Measurements from ENCODE around the gene CARM1. TPM values are rescaled to one million over a fixed set of nuclear protein-coding genes. Genes with fewer than 3 reads are reported as not detected.

The CARM1 gene
- total RNA-seq, 1 donor from 2014 or later = 56.7 TPM

DNA sequence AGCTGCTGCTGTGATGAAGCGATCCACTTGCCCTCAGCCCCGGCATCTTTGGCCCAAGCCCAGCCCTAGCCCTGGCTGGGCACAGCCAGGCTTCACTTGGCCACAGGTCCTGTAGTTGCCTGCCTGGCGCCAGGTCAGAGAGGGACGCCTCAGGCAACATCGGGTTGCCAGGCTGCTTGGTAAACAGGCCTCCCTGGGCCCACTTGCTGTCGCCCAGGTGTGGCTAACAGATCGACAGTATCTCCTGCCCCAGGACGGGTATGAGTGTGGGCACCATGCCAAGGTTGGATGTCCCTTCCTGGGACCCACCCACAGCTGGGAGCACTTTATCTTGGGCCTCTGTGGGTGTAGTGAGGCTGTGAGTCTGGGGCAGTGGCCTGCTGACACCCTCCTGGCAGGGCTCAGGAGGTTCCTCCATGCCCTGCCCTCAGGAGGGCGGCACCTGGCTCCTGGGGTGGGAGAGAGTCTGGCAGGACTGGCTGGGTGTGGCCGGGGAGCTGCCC is 27.8 kb downstream of the CARM1 start:
- DNase-seq (ENCODE audit: extremely low read depth, low read depth, low spot score) = no peak

DNA sequence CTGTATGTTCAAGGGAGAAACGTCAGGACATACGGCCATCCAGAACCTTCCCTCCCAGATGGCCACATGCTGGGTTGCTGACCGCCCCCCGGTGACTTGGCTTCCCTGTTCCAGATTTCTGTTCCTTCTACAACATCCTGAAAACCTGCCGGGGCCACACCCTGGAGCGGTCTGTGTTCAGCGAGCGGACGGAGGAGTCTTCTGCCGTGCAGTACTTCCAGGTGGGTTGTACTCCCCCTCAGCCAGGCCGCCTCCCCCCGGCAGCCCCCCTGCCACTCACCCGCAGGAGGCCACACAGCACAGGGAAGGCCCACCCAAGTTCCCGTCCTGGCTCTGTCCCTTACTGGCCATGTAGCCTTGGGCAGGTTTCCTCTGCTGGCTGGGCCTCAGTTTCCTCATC is 36.6 kb downstream of the CARM1 start:
- DNase-seq (ENCODE audit: extremely low read depth, low read depth, low spot score) = no peak

DNA sequence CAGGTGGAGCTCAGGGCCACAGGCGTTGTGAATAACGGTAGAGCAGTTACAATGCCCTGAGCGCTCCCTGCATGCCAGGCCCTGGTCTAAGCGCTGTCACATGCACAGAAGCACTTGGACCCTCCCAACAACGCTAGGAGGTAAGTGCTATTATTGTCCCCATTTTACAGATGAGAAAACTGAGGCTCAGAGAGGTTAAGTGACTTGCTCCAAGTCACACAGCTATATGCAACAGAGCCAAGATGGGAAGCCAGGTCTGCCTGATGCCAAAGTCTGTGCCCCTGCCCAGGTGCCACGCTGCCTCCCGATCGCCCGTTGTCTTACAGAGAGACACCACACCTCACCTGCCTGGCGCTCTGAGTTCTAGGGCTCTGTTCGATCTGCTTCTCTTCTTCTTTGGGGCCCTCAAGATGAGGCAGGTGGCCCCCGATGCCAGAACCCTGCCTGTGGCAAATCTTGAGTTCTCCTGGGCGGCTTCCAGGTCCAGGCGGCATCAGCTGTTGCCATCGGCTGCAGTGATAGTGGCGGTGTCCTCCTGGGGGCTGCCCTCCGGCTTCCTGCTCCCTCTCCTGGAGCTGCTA is 37.1 kb downstream of the CARM1 start:
- no peak for DNase-seq (ENCODE audit: extremely low read depth, low read depth, low spot score)

DNA sequence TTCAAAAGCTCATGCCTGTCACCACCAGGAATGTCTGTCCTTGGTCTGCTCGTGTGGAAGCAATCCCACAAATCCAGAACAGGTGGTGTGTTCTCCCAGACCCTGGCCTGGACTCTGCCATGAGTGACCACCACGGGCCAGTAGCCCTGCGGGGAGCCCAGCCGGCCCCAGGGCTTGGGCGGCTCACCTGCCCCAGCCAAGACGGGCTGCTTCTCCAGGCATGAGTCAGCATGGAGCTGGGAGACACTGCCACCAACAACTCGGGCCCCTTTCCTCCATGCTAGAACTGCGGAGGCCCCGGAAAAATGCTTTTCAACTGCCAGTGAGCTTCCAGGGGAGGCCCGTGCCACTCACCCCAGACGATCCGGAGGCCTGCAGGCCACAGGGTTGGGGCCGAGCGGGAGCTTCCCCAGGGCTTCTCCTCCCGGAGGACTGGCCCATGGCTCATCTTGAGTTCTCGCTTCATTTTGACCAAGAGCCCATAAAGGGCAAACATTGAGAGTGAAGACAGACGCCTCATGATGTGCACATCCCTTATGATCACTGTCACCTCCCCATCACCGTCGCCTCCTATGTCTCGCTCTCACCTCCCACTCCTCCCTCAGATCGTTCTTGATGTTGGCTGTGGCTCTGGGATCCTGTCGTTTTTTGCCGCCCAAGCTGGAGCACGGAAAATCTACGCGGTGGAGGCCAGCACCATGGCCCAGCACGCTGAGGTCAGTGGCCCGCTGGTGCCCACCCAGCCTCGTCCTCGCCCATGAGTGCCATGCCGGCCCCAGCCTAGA is 40.4 kb downstream of the CARM1 start:
- no peak for DNase-seq (ENCODE audit: extremely low read depth, low read depth, low spot score)

DNA sequence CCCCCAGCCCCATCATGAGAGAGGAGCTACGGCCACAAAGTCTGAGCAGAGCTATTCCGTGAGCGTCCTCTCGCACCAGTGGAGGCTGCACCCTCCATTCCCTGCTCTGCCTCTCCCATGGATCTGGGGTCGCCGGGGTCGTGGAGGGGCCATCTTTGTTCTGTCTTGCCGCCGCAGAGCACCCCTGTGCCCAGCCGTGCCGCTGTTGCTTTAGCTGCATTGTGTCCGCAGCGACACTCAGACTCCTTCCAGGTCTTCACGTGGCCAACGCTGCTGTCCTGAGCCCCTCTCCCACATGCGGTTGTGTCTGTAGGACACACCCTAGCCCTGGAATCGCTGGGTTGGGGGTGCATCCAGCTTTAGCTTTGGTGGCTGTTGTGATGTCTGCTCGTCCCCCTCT is 41.3 kb downstream of the CARM1 start:
- DNase-seq (ENCODE audit: extremely low read depth, low read depth, low spot score) = no peak

DNA sequence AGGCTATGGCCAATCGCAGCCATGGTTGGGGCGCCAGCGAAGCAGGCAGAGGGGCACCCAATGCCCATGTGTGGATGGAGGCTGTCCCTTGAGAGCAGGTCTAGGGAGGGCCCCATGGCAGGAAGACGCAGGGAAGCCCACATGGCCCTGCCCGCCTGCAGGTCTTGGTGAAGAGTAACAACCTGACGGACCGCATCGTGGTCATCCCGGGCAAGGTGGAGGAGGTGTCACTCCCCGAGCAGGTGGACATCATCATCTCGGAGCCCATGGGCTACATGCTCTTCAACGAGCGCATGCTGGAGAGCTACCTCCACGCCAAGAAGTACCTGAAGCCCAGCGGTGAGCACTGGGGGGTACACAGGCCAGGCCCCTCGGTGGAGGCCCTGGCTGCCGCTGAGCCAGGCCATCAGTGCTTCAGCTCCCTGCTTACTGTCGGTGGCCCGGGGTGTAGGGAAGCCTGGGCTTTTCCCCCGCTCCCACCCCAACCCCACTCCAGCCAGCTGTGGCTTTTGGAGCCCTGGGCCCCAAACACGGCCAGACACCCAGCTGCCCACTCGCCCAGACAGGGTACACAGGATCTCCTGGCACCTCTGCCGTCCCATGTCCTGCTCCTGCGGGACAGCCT is 42.5 kb downstream of the CARM1 start:
- no peak for DNase-seq (ENCODE audit: extremely low read depth, low read depth, low spot score)

DNA sequence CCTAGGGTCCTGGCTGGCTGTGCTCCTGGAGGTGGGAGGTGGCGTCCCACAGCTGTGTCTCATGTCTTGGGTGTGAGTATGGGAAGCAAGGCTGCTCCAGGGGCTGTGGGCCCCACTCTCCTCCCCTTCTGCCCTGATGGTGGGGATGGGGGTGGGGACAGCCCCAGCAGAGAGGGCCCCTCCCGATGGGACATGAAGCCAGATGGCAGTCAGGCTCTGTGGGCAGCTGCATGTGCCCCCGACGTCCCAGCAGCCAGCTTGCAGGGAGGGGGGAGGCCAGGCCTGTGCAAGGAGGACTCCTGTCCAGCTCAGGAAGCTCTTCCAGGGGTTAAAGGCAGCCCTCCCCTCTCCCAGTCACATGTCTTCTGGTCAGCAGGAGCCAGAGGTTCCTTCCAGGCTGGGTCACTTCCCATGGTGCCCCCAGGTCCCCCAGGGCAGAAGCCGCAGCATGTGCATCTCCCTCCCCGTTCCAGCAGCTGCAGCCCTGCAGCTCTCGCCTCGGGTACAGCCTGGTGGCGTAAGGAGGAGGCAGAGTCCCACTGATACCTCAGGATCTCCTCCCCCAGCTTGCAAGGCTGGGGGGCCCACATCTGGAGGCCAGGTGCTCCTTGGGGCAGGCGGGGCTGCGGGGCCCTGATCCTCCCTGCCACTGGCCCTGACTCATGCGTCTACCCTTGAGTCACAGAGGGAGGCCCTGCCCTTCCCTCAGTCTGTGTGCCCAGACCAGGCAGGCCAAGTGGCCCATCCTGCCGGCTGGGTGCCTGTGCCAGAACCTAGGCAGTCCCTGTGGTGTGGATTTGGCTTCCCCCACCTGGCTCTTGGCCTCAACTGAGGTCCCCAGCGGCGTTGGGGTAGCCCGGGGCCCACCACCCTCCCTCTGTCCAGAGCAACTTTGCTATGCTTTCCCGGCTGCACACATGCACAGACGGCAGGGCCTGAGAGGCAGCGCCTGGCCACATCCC is 44.1 kb downstream of the CARM1 start:
- DNase-seq (ENCODE audit: extremely low read depth, low read depth, low spot score) = no peak

DNA sequence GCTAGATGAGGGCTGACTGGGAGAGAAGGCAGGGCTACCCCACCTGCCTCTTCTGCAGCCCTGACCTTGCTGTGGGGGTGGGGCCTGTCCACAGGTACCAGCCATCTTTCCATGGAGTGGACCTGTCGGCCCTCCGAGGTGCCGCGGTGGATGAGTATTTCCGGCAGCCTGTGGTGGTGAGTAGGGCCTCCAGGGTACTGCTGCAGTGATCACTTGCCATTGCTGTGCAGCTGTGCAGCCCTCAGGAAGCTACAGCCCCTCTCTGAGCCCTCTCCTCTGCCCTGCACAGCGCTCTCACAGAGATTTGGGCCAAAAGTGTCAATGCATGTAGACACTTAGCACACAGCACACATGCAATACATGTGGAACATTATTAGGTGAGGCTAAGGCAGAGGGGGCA is 45.2 kb downstream of the CARM1 start:
- DNase-seq (ENCODE audit: extremely low read depth, low read depth, low spot score) = no peak

DNA sequence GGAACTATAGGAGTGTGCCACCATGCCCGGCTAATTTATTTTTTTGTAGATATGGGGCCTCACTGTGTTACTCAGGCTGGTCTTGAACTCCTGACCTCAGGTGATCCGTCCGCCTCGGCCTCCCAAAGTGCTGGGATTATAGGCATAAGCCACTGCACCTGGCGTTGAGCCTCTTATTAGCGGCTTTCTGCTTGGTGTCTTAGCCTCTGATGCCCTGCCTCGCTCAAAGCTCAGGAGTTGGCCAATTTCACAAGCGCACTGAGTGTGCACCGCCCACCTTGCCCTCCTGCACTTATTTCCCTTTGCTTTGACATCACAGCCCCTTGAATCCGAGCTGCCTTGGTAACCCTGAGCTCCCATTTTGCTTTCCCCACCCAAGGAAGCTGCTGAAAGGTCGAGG is 47.0 kb downstream of the CARM1 start:
- no peak for DNase-seq (ENCODE audit: extremely low read depth, low read depth, low spot score)

DNA sequence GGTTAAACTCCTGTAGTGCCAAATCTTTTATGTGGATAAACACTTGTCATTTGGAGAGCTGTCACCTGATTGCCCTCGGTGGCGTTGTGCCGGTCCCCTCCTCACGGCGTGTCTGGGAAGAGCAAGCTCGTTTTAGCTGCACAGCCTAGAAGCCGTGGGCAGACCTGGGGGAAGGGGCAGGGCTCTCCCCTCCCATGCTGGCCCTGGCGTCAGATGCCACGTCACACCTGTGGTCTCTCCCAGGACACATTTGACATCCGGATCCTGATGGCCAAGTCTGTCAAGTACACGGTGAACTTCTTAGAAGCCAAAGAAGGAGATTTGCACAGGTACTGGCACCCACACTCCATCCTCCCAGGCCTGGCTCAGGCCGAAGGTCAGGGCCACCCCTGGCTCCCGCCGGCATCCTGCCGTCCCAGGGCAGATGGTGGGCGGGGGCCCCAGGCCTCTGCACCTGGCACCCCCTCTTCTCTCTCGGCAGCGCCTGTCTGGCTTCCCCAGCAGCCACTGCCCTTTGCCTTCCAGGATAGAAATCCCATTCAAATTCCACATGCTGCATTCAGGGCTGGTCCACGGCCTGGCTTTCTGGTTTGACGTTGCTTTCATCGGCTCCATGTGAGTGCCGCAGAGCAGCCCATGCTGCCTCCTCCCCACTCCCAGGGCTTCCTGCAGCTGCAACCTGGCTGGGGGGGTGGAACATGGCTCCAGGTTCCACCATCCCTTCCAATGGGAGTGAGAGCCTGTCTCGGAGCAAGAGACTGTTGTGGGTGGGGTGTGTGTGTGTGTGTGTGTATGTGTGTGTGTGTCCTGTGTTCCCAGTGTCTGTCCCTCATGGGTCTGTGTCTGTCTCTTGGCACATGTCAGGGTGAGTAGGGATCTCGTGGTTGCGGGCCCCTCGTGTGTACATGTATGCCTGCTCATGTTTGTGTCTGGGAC is 48.3 kb downstream of the CARM1 start:
- DNase-seq (ENCODE audit: extremely low read depth, low read depth, low spot score) = no peak

DNA sequence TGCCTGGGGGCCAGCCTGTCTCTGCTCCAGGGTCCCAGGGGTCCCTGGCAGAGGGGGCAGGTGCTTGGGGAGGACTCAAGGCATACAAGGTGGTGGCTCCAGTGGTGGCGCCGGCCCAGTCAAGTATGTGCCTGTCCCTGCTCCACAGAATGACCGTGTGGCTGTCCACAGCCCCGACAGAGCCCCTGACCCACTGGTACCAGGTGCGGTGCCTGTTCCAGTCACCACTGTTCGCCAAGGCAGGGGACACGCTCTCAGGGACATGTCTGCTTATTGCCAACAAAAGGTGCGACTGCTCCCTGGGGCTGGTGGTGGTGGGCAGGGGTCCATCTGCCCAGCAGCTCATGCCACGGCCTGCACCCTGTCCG is 48.9 kb downstream of the CARM1 start:
- DNase-seq (ENCODE audit: extremely low read depth, low read depth, low spot score) = no peak

DNA sequence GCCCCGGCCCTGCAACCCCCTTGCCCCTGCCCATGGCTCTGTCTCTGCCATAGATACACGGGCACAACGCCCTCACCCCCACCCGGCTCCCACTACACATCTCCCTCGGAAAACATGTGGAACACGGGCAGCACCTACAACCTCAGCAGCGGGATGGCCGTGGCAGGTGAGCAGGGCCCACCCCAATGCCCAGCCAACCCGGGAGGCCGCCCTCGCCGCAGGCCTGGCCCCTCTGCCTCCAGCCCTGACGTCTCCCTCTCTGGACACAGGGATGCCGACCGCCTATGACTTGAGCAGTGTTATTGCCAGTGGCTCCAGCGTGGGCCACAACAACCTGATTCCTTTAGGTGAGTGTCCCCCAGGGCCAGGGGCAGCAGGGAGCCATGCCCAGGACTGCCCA is 49.4 kb downstream of the CARM1 start:
- DNase-seq (ENCODE audit: extremely low read depth, low read depth, low spot score) = no peak

DNA sequence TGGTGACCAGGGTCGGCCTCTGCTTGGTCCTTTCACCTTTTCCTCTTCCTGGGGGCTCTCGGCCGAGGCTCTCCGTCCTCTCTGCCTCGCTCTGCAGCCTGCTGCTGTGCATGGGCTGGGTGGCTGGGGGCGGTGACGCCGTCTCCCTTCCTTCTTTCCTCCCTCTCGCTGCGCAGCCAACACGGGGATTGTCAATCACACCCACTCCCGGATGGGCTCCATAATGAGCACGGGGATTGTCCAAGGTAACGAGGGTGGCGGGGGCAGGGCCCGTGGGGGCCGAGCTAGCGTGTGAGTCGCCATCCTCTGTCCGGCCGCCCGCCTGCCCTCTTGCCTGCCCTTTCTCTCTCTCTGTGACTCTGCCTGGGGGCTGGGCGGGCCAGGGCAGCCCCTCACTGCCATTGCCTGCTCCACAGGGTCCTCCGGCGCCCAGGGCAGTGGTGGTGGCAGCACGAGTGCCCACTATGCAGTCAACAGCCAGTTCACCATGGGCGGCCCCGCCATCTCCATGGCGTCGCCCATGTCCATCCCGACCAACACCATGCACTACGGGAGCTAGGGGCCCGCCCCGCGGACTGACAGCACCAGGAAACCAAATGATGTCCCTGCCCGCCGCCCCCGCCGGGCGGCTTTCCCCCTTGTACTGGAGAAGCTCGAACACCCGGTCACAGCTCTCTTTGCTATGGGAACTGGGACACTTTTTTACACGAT is 50.0 kb downstream of the CARM1 start:
- no peak for DNase-seq (ENCODE audit: extremely low read depth, low read depth, low spot score)

DNA sequence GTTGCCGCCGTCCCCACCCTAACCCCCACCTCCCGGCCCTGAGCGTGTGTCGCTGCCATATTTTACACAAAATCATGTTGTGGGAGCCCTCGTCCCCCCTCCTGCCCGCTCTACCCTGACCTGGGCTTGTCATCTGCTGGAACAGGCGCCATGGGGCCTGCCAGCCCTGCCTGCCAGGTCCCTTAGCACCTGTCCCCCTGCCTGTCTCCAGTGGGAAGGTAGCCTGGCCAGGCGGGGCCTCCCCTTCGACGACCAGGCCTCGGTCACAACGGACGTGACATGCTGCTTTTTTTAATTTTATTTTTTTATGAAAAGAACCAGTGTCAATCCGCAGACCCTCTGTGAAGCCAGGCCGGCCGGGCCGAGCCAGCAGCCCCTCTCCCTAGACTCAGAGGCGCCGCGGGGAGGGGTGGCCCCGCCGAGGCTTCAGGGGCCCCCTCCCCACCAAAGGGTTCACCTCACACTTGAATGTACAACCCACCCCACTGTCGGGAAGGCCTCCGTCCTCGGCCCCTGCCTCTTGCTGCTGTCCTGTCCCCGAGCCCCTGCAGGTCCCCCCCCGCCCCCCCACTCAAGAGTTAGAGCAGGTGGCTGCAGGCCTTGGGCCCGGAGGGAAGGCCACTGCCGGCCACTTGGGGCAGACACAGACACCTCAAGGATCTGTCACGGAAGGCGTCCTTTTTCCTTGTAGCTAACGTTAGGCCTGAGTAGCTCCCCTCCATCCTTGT is 50.7 kb downstream of the CARM1 start:
- no peak for DNase-seq (ENCODE audit: extremely low read depth, low read depth, low spot score)

DNA sequence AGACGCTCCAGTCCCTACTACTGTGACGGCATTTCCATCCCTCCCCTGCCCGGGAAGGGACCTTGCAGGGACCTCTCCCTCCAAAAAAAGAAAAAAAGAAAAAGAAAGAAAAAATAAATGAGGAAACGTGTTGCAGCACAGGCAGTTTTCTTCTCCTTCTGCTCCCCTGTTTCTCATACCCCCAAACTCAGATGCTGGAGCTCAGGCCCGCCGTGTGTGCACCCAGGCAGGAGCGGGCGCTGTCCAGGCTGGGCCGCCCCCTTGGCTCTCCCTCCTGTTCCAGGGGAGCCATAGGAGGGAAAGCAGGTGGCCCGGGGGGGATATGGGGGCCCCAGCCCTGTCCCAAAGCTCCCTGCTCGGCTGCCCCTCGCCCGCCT is 51.3 kb downstream of the CARM1 start:
- no peak for DNase-seq (ENCODE audit: extremely low read depth, low read depth, low spot score)

DNA sequence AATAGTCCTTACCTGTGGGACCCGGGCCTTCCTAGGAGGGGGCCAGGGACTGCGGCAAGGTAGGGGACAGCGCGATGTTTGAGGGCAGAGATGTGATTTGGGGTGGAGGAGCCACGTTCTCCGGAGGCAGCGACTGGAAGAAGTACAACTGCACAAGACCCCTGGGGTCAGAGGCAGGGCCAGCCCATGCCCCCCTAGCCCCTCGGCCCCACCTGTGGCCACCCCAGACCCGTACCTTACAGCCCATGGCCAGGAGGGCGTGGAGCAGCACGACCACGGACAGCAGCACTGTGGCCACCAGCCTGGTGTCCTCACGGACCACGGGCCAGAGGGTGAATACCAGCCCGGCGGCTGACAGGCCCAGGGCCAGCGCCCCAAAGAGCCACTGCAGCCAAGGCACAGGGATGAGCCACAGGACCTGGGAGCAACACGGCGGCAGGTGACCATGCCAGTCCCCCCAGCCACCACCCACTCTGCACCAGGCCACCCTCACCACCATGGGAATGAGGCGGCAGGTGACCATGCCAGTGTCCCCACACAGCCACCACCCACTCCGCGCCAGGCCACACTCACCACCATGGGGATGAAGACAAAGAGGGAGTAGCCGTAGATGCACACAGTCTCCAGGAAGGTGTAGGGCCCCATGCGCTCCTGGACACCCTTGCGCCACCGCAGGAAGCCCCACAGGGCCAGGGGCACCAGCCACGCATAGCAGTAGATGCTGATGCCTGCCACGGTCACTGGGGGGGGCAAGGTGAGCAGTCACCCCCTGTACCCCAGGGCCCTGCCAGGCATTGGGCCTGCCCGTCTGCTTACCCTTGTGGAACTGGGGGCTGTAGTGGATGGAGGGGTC is 52.1 kb downstream of the CARM1 start:
- no peak for DNase-seq (ENCODE audit: extremely low read depth, low read depth, low spot score)

DNA sequence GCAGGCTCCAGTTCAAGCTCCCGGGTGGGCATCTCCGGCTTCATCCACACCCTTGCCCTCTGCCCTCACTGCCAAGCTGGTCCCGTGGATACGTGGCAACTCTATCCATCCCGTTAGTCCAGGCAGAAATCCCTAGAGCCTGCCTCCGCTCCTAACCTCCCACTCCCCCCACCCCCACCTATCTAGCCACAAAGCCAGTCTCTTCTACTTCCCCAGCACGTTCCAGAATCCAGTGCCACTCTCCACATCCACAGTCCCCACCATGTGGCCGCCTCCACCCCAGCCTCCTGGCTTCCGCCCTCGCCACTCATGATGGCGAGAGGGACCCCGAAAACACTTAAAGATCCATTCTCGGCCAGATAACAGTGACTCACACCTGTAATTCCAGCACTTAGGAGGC is 53.2 kb downstream of the CARM1 start:
- DNase-seq (ENCODE audit: extremely low read depth, low read depth, low spot score) = no peak
